Stimulated activated CD8-positive, alpha-beta memory T cell treated with anti-CD3 and anti-CD28 coated beads, Interleukin-15, amount 100 ng/mL, for 48 hours (primary cell): Measurements from ENCODE around the gene EEF2.
"Not testable (repeated sequence)": the region's sequence is repeated elsewhere in the genome, so short reads cannot be mapped to it uniquely, and the experiment has no call there.

Experiments used
- DNase-seq, 2 donors: peaks; one replicate each; pipeline ENCODE4 v3.0.0-alpha.2; 2020; ENCODE audit warnings: low read depth in 2 of 2

Gene EEF2

GRCh38 chr19:3944018-3944721 is 41.1 kb downstream of the EEF2 start:
- no peak for DNase-seq

GRCh38 chr19:3942790-3943409 is 42.4 kb downstream of the EEF2 start:
- DNase-seq = no peak

- DNase-seq = not testable (repeated sequence)
Measured at GRCh38 chr19:3938300-3938950, 46.8 kb downstream of the EEF2 start.

- no peak for DNase-seq
Measured at GRCh38 chr19:3936506-3937442, 48.5 kb downstream of the EEF2 start.

- DNase-seq = no peak
Measured at GRCh38 chr19:3932931-3933810, 52.1 kb downstream of the EEF2 start, which contains the start of gene NMRK2. Gene NMRK2, plus strand, starts transcription at chr19:3933069. Its CDS starts 603 bp downstream, at chr19:3933672.

- no peak for DNase-seq
Measured at GRCh38 chr19:3931041-3931440, 54.2 kb downstream of the EEF2 start.
